Epithelial cell of esophagus (primary cell): Measurements from ENCODE around the gene RBM15B.

ENCODE experiments used
- DNase-seq: peaks from one replicate; pipeline ENCODE4 v3.0.0; 2010; ENCODE audit warnings: low read depth
- H3K4me3 ChIP-seq: 2 replicates; pipeline ENCODE4 v1.5.1; 2011; ENCODE audit warnings: mild to moderate bottlenecking, low read length, control low read depth
- TF ChIP-seq, protein P1 (sequence below): IDR thresholded peaks from 2 replicates; pipeline ENCODE4 v1.5.1; 2011; ENCODE audit warnings: low read depth, mild to moderate bottlenecking, low read length, control low read depth, inconsistent platforms; ENCODE audit not compliant: insufficient read depth; ENCODE audit errors: missing control alignments

The RBM15B gene

DNA sequence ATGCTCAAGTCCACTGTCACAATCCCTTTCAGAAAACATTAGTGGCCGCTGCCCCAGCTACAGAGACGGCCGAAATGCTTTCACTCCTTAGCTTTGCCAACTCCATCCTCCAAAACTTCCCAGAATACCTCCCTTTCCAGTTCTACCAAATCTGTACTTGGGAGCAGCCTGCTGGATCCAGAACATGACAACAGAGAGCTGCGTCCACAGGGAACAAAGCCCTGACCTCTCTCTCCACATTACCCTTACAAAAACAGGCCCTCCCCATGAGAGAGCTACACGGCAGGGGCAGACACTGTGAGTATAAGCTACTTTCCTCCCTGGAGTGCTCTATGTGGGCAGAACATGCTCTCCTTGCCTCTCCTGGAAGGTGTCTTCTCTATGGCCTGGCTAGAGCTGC lies 6.3 kb downstream of the RBM15B start:
- TF ChIP-seq, protein P1, sequence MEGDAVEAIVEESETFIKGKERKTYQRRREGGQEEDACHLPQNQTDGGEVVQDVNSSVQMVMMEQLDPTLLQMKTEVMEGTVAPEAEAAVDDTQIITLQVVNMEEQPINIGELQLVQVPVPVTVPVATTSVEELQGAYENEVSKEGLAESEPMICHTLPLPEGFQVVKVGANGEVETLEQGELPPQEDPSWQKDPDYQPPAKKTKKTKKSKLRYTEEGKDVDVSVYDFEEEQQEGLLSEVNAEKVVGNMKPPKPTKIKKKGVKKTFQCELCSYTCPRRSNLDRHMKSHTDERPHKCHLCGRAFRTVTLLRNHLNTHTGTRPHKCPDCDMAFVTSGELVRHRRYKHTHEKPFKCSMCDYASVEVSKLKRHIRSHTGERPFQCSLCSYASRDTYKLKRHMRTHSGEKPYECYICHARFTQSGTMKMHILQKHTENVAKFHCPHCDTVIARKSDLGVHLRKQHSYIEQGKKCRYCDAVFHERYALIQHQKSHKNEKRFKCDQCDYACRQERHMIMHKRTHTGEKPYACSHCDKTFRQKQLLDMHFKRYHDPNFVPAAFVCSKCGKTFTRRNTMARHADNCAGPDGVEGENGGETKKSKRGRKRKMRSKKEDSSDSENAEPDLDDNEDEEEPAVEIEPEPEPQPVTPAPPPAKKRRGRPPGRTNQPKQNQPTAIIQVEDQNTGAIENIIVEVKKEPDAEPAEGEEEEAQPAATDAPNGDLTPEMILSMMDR: no peak
- no peak overlapping the region for H3K4me3 ChIP-seq
- no peak for DNase-seq

DNA sequence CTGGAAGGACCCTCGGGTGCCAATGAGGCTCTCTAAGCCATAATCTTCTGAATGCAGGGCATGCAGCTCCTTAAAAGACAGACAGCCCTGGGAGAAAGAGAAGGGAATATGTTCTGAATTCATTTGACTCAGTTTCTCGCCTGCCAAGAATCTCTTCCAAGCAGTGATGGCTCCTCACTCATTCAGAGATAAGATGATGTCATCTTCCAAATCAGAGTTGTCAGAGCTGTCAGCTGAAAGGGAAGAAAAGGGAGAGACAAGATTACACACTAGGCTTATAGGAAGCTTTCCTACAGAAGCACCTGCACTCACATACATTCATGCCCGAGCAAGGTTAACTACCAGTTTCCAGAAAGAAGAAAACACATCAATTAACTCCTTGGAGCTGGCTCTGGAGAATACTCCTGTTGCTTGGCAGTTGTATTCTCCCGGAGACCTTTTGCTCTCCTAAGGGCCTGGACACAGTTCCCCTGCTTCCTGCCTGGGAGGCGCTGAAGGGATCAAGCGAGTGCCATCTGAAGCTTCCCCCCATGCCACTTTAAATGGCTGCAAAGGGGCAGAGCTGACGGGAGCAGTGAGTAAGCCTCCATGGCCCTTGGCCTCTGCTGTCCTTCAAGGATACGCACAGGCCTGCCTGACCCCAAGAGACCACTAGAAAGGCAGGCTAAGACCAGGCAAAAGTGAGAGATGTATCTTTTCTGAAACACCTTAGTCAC lies 7.7 kb downstream of the RBM15B start:
- TF ChIP-seq, protein P1: no peak
- DNase-seq: no peak

DNA sequence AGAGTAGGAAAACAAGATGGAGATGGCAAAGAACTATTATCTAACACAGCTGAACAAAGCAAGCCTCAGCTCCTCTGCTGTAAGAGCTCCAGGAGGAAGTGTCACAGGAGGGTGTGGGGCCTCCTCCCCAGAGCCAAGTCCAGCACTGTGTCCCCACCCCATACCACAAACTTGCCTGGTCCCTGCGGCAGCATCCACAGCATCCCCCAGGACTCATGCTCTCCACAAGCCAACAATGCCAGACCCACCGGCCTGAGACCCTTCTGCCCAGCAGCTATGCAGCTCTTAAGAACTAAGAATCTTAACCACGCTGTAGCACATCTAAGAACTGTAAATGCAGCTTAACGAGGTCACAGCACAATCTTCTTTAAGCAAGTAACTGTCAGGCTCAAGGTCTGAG lies 9.1 kb downstream of the RBM15B start:
- DNase-seq: no peak
- TF ChIP-seq, protein P1: no peak
- H3K4me3 ChIP-seq: no peak overlapping the region

More for the DNA sequence above, 7.7 kb downstream of the RBM15B start:
- H3K4me3 ChIP-seq: no peak overlapping the region

DNA sequence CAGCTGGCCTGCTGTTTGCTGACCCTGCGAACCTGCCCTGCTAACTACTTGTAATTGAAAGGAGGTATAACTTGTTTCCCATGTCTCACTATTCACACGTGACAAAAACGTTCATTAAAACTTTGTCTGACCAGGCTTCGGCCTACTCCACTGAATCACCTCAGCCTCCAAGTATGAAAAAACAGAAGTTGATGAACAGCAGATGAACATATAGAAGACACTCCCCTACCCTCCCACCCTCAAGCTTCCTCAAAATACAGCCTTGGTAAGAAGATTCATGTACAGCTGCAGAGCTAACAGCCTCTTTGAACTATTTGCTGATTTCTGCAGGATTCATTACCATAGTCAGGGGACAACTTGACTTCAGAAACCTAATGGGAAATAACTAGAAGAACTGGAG lies 10.7 kb downstream of the RBM15B start:
- DNase-seq: no peak
- TF ChIP-seq, protein P1: no peak
- no peak overlapping the region for H3K4me3 ChIP-seq

DNA sequence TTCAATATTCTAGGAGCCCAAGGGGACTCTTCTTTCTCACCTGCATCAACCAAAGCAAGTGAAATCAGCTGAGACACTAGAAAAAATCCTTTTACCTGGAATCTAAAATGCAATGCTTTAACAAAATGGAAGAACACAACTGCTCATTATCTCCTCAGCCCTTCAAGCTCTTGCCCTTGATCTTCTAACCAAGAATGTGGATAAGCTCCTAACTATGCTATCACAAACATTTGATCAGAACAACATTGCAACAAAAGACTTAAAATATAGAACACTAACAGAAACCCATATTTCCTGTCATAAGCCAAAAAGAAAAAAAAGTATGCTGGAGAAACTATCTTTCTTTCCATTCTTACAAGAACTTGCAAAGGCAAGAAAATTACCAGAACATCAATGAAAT lies 12.6 kb downstream of the RBM15B start:
- no peak for DNase-seq
- TF ChIP-seq, protein P1: no peak
- H3K4me3 ChIP-seq: no peak overlapping the region

DNA sequence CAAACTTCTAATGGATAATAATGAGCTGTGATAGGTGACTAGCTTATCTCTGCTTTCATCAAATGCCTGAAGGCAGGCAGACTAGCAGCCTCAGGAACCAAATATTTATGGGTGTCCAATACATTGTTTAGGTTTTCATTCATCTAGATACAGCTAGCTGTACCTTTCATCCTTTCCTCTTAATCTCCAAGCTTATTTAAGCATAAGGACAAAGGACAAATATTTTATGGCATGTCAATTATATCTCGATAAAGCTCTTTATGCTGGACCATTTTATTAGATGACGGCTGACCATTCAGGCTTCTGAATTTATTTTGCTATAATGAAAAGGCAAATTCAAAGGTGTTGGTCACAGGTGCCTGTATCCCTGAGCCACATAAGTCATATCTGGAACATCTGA lies 16.9 kb downstream of the RBM15B start:
- TF ChIP-seq, protein P1: no peak
- no peak for DNase-seq
- no peak overlapping the region for H3K4me3 ChIP-seq

DNA sequence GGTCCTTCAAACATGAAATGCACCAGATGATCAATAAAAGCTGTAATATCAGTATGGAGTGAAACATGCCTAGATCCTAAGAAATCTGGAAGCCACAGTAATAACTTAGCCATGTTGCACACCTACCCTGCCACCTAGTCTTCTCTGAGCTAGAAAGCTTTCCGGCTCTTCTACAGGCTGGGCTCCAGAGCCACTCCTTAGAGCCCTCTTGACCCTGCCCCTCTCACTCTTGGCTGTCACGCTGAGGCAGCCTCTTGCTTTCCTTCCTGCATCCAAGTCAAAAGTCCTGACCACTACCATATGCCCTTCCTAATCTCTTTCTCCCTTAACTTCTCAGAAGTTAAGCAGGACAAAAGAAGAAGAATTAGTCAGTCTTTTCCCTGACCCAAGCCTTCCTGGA lies 17.7 kb downstream of the RBM15B start:
- no peak overlapping the region for H3K4me3 ChIP-seq
- DNase-seq: no peak
- TF ChIP-seq, protein P1: no peak
